T47D (cell line): Measurements from ENCODE around the gene CRYAB.

Experiments
- DNase-seq, 2 experiments: peaks; one replicate each; pipeline versions ENCODE4 v3.0.0 to v3.0.0-alpha.2; 2011 to 2012; ENCODE audit warnings: low read depth in 1 of 2, low spot score in 1 of 2
- JUND ChIP-seq: IDR thresholded peaks from 2 replicates; pipeline ENCODE4 v1.6.1; 2012; ENCODE audit warnings: low read depth
- in situ Hi-C: cut with HindIII; loops from 2 replicates; pipeline ENCODE4 v1.10.0; 2016; ENCODE audit warnings: low sequenced_read_pairs, low pct_unique_long_range_greater_than_20kb

The CRYAB gene

GRCh38 chr11:111911563-111912401 is at the start of gene CRYAB:
Gene CRYAB (minus strand): TSS chr11:111911770. CDS start chr11:111911724, 46 bp downstream.
- peak in 1 of 2 experiments; percentile 75 for DNase-seq
- in situ Hi-C loops = no loop called here
- TF ChIP-seq JUND = no peak

GRCh38 chr11:111960916-111961315 is 49.3 kb upstream of the CRYAB start:
- in situ Hi-C loops = no loop called here
- peak in 1 of 2 experiments; percentile 34 for DNase-seq
- no peak for TF ChIP-seq JUND

DNA sequence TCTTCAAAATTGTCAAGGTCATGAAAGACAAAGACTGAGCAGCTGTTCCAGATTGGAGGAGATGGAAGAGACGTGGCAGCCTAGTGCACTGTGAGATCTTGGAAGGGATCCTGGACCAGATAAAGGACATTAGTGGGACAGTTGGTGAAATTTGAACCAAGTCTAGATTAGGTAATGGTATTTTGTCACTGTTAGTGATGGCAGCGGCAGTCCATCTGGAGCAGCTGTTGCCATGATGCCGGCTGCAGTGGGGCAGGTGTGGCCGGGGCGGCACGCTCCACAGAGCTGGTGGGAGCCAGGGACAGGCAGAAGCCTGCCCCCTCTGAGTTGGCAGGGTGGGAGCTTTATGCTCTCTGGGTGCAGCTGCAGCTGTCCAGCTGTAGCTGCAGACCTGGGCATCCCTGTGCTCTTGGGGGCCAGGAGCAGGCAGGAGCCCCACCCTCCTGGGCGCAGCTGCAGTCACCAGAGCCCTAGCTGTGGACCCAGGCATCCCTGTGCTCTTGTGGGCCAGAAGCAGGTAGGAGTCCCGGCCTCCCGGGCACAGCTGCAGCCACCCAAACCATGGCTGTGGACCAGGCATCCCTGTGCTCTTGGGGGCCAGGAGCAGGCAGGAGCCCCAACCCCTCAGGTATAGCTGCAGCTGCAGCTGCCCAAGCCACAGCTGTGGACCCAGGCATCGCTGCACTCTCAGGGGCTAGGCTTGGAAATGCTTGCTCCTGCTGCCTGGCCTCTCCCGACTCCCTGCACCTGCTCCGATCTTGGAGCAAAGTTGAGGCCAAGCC is 46.3 kb upstream of the CRYAB start:
- no peak for DNase-seq
- TF ChIP-seq JUND = no peak
- in situ Hi-C loops = no loop called here

- in situ Hi-C loops = no loop called here
- TF ChIP-seq JUND = no peak
- DNase-seq = no peak
Measured at GRCh38 chr11:111954154-111954553, 42.6 kb upstream of the CRYAB start.

DNA sequence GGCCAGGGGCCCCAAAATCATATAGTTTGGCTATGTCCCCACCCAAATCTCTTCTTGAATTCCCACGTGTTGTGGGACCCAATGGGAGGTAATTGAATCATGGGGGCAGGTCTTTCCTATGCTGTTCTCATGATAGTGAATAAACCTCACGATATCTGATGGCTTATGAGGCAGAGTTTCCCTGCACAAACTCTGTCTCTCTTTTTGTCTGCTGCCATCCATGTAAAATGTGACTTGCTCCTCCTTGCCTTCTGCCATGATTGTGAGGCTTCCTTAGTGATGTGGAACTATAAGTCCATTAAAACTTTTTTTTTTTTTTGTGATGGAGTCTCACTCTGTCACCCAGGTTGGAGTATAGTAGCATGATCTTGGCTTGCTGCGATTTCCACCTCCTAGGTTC is 40.0 kb upstream of the CRYAB start:
- no peak for TF ChIP-seq JUND
- in situ Hi-C loops = no loop called here
- DNase-seq = no peak

DNA sequence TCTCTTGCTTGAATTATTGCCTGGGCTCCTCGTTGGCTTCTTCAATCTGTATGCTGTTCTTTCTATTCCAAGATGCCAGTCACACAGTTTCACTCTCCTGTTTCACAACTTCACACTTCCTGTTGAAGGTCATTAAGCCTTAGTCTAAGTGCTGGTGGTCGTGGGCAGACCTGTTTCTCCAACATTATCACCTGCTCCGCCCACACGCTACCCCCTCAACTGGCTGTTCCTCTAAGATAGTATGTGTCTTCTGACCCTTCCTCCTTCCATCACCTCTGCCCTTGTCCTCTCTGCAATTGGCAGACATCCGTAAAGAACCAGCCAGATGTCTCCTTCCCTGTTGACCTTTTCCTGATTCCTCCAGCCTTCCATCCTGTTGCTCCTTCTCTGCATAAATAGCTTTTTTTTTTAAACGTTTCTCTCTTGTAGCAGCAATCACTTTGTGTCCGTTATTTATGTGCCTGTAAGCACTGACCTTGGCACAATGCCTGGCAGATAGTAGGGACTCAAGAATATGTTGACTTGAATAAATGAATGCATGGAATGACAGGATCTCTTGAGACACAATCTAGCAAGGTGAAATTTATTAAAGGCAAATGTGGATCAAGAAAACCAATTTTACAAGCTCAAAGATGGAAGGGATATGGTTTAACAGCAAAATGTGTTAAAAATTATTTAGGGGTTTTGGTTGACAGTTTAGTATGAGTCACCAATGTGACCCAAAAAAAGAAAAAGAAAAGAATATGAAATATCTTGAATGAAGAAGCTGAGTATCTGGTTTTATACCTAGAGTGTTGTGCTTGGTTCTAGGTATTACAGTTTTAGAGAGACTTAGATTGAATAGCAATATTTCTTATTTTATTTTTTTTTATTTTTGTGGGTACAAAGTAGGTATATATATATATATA is 38.2 kb upstream of the CRYAB start:
- DNase-seq = no peak
- in situ Hi-C loops = no loop called here
- no peak for TF ChIP-seq JUND

DNA sequence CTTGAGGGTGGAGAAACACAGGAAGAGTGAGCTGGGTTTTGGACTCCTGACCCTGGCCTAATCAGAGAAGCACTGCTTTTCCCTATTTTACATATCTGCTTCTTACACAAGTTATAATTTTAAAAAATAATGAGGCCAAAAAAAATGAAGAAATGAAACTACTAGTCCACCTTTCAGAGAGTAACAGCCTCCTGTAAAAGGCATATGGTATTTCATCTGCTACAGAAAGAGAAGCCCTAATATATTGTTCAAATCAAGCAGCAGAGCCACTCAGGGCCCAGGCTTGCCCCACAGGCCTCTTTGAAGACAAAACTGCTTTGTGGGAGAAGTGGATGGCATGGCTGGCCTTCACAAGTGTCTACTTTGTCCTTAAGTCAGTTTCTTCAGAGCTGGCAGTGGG is 35.6 kb upstream of the CRYAB start:
- in situ Hi-C loops = no loop called here
- no peak for DNase-seq
- TF ChIP-seq JUND = no peak

DNA sequence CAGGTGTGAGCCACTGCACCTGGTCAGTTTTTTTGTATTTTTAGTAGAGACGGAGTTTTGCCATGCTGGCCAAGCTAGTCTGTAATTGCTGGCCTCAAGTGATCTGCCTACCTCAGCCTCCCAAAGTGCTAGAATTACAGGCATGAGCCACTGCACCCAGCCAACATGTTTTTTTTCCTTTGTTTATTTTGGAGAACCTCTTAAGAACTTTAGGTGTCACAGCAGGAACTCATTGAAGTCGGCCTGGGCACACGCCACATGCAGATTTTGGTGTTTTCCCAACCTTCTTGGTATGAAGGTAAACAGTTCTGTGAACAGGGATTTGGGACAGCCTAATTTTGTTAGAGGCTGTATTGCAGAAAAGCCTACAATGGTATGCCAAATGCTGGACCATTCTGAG is 34.9 kb upstream of the CRYAB start:
- no peak for TF ChIP-seq JUND
- DNase-seq = no peak
- in situ Hi-C loops = no loop called here

GRCh38 chr11:111945198-111945597 is 33.6 kb upstream of the CRYAB start:
- no peak for DNase-seq
- in situ Hi-C loops = no loop called here
- TF ChIP-seq JUND = no peak

GRCh38 chr11:111944651-111945051 is 33.1 kb upstream of the CRYAB start:
- in situ Hi-C loops = no loop called here
- no peak for TF ChIP-seq JUND
- no peak for DNase-seq

GRCh38 chr11:111944139-111944538 is 32.6 kb upstream of the CRYAB start:
- in situ Hi-C loops = no loop called here
- TF ChIP-seq JUND = no peak
- DNase-seq = peak in 1 of 2 experiments; percentile 88

- DNase-seq = no peak
- in situ Hi-C loops = no loop called here
- TF ChIP-seq JUND = no peak
Measured at GRCh38 chr11:111942829-111943228, 31.3 kb upstream of the CRYAB start.
